Measurements from ENCODE around the gene GFOD2. TPM values are rescaled to one million over a fixed set of nuclear protein-coding genes. Genes with fewer than 3 reads are reported as not detected.
"Not testable (repeated sequence)": the region's sequence is repeated elsewhere in the genome, so short reads cannot be mapped to it uniquely, and the experiment has no call there.

Gene GFOD2
- total and polyA plus RNA-seq, 7 donors: 8.0 to 17.3 (median 11.3) TPM

GRCh38 chr16:67758966-67759365 lies 39.9 kb upstream of the GFOD2 start:
- peaks cover 19% of the 10 kb centered on the region for H3K4me1 ChIP-seq
- intact Hi-C loops (cut with DNase I): no loop called here
- no peak for TF ChIP-seq CTCF (IDR thresholded peaks at IDR 0.05)
- no peak for DNase-seq
- no peak for ATAC-seq
- H3K27ac ChIP-seq: no peak overlapping the region
- H3K36me3 ChIP-seq (ENCODE audit: insufficient read depth in 1 of 2, low read depth in 1 of 2): peaks cover 0 to 17% of the 10 kb centered on the region in 2 donors
- H3K9me3 ChIP-seq: no peaks in the 10 kb centered on the region
- H3K27me3 ChIP-seq (ENCODE audit: insufficient read depth in 3 of 3, low read length in 2 of 3): no peaks in the 10 kb centered on the region
- no peak overlapping the region for H3K4me3 ChIP-seq
- WGBS, 3 donors: 80 to 94% (median 82%) methylated on average over 7 of the region's 7 CpGs

GRCh38 chr16:67758006-67758405 lies 38.9 kb upstream of the GFOD2 start:
- Histone ChIP-seq H3K4me3 (no peak overlapping the region), H3K4me1 (peaks cover 17% of the 10 kb centered on the region), H3K36me3 (ENCODE audit: insufficient read depth in 1 of 2, low read depth in 1 of 2) (peaks cover 0 to 18% of the 10 kb centered on the region in 2 donors), H3K27ac (no peak overlapping the region), H3K9me3 (no peaks in the 10 kb centered on the region), H3K27me3 (ENCODE audit: insufficient read depth in 3 of 3, low read length in 2 of 3) (no peaks in the 10 kb centered on the region)
- no peak for TF ChIP-seq CTCF (IDR thresholded peaks at IDR 0.05)
- intact Hi-C loops (cut with DNase I): no loop called here
- ATAC-seq: no peak
- no peak for DNase-seq
- 72 to 90% (median 78%) methylated on average over 3 of the region's 3 CpGs for WGBS, 3 donors

- intact Hi-C loops (cut with DNase I): no loop called here
- Histone ChIP-seq H3K27ac (no peak overlapping the region), H3K9me3 (no peaks in the 10 kb centered on the region), H3K36me3 (ENCODE audit: insufficient read depth in 1 of 2, low read depth in 1 of 2) (peaks cover 0 to 10% of the 10 kb centered on the region in 2 donors), H3K27me3 (ENCODE audit: insufficient read depth in 3 of 3, low read length in 2 of 3) (no peaks in the 10 kb centered on the region), H3K4me3 (no peak overlapping the region), H3K4me1 (peaks cover 4% of the 10 kb centered on the region)
- TF ChIP-seq CTCF (IDR thresholded peaks at IDR 0.05): no peak
- no peak for ATAC-seq
- no peak for DNase-seq
- WGBS, 3 donors: 59 to 69% (median 65%) methylated on average over 2 of the region's 2 CpGs
Measured at GRCh38 chr16:67752641-67753040, 33.5 kb upstream of the GFOD2 start.

GRCh38 chr16:67751331-67751730 lies 32.2 kb upstream of the GFOD2 start:
- 59 to 86% (median 61%) methylated on average over 3 of the region's 3 CpGs for WGBS, 3 donors
- H3K4me3 ChIP-seq; DNase-seq; H3K27ac ChIP-seq; H3K9me3 ChIP-seq; H3K27me3 ChIP-seq (ENCODE audit: insufficient read depth in 3 of 3, low read length in 2 of 3); intact Hi-C loops (cut with DNase I); H3K4me1 ChIP-seq: not testable (repeated sequence)
- H3K36me3 ChIP-seq (ENCODE audit: insufficient read depth in 1 of 2, low read depth in 1 of 2): peaks cover 0 to 18% of the 10 kb centered on the region in 2 donors
- peak in 2 of 4 donors; percentile 58 to 71 for ATAC-seq

GRCh38 chr16:67750466-67750865 lies 31.4 kb upstream of the GFOD2 start:
- Histone ChIP-seq H3K9me3 (no peaks in the 10 kb centered on the region), H3K4me3 (no peak overlapping the region), H3K27ac (no peak overlapping the region), H3K4me1 (peaks cover 4% of the 10 kb centered on the region), H3K27me3 (ENCODE audit: insufficient read depth in 3 of 3, low read length in 2 of 3) (no peaks in the 10 kb centered on the region), H3K36me3 (ENCODE audit: insufficient read depth in 1 of 2, low read depth in 1 of 2) (peaks cover 0 to 18% of the 10 kb centered on the region in 2 donors)
- no peak for TF ChIP-seq CTCF (IDR thresholded peaks at IDR 0.05)
- ATAC-seq: peak in 2 of 4 donors; percentile 26 to 27
- 88 to 90% (median 90%) methylated on average over 5 to 6 of the region's 6 CpGs for WGBS, 3 donors
- intact Hi-C loops (cut with DNase I): no loop called here
- DNase-seq: no peak

All from psoas muscle (tissue), 8 donors.